ENCODE results near the gene DLGAP4.

Gene DLGAP4

DNA sequence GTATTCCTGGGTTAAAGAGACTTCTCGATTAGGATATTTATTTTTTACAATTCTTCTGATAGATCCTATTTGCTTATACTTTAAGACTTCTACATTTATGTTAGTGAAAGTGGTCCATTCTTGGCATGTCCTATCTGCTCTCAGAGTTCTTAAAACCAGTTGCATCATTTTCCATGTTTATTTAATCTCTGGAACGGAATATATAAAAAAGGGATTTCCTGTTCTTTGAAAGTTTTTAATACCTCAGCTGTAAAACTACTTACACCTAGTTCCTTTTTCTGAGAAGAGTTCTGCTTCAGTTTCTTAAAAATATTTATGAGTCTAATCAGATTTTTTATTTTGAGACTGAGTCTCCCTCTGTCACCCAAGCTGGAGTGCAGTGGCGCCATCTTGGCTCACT, 217.2 kb downstream of the DLGAP4 start:
- no peak for DNase-seq

DNA sequence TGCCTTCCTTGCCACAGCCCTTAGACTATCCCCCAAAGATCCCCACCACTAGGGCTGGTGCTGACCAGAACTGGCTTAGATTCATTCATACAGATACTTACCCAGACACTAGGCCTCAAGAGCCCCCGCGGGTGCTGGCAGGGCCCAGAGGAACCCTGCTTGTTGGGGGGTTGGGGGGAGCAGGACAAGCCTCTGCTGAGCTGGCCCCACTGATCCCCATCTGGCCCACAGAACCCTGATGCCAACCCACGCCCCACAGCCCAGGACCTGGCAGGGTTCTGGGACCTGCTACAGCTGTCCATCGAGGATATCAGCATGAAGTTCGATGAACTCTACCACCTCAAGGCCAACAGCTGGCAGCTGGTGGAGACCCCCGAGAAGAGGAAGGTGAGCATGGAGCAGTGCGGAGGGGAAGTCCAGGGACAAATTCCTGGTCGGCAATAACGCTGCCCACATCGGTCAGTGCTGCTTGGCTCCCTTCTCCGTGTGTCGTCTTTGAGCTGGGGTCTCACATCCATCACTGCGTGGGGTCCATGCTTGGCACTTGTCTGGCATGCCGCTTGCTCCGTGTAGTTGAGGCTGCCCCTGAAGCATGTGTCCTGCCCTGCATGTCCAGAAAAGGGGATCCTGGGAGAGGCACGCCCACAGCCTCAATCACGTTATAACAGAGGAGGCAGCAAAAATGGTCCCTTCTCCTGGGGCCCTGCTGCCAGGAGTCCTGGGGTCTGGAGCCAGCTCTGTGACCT, 219.7 kb downstream of the DLGAP4 start:
- DNase-seq, result no peak

DNA sequence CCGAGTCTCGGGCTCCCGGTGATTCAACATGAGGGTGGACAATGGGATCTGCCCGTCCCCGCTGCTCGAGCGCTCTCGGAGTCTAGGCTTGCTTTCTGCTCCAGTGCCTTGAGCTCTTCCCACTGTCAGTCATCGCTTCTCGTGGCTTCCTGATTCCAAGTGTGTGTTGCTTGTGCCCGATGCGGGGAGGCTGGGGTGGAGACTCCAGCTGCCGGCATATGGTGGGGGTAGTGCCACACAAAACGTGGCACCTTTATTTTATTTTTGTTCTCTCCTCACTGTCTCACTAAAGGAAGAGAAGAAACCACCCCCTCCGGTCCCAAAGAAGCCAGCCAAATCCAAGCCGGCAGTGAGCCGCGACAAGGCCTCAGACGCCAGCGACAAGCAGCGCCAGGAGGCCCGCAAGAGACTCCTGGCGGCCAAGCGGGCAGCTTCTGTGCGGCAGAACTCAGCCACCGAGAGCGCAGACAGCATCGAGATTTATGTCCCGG, 220.4 kb downstream of the DLGAP4 start:
- DNase-seq, result no peak

DNA sequence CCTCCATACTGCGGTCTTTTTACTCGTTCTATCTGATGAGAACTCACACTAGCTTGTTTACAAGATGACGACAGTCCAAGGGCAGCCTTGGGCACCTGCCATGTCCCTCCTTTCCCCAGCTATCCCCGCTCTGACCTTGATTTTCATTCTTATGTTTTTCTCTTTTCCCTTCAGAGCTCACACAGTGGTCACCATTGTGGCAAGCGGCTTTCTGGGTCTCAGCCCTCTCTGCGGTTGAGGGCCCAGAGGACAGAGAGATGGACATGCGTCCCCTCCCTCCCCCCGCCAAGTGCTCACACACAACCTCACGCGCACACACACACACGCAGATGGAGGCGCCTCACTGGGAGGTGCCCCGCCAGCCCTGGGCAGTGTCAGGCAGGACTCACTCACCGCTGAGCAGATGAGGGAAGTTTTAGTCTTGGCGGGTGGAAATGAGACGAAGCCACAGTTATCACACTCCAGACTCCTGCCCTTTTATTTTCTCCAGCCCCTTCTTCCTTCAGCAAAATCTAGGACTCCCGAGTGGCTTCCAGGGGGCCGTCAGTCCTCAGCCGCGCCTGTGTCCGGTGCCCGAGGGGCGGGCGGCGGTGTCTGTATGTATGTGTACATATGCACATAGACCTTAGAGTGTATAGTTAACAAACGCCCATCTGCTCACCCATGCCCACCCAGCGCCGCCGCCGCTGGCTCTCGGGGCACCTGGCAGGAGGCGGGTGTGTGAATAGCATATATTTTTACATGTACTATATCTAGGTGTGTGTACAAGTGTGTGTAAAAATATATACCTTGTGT, 221.4 kb downstream of the DLGAP4 start:
- no peak for DNase-seq

DNA sequence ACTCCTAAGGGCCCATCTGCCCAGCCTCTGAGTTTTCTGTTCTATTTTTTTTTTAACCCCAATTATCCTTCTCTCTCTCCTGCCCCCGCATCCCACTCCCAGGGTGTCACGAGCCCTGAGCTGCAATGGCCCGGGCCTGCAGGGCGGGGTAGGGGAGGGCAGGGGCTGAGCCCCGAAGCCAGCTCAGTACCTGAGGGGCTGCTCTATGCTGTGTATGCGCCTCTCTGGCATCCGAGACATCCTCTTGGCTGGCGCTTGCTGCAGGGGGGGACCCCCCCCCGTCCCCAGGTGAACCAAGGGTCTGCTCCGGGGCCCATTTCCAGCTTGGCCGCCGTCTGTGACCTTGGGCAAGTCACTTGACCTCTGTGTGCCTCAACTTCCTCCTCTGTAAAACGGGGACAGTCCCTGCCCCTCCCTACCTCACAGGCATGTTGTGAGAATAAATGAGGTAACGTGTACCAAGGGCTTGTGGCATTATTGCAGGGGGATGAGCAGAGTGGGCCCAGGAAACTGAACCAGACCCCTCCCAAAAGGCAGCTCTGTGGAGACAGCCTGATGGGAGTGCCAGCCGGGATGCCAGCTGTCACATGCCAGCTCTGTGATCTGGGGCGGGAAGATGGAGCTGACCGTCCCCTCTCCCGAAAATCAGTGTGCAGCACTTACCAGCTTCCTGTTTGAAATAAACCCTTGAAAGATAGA, 222.2 kb downstream of the DLGAP4 start:
- DNase-seq, result no peak

DNA sequence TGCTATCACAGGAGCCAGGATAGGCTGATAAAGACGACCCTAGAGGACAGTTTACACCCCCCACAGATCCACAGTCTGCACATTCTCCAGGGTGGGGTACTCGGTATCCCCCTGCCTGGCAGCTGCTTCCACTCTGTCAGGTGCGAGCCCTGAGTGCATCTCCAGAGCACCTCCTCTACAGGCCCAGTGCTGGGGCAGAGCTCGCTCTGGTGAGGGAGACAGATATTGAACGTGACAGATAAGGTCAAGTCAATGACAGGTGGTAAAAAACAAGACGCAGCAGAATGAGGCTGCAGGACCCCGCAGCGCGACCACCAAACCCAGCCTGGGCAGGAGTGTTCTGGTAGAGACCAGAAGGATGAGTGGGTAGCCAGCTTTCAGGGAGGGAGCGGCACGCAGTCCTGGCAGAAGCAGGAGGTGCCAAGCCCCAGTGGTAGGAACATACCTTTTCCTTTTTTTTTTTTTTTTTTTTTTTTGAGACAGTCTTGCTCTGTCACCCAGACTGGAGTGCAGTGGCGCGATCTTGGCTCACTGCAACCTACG, 222.8 kb downstream of the DLGAP4 start:
- DNase-seq, result no peak

DNA sequence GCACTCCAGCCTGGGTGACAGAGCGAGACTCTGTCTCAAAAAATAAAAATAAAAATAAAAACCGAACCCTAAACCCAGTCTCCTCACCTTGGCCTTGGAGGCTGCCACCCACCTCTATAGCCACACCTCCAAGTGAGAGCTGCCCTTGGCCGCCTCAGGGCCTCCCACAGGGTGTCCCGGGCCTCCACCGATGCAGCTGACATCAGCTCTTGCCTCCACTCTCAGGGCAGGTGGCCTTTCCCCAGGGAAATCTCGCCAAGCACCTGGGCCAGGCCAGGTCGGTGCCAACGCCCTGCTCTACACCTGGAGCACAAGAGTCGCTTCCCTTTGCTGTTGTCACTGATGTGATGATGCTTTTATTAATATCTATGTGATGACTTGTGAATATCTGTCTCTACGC, 226.2 kb downstream of the DLGAP4 start:
- no peak for DNase-seq

DNA sequence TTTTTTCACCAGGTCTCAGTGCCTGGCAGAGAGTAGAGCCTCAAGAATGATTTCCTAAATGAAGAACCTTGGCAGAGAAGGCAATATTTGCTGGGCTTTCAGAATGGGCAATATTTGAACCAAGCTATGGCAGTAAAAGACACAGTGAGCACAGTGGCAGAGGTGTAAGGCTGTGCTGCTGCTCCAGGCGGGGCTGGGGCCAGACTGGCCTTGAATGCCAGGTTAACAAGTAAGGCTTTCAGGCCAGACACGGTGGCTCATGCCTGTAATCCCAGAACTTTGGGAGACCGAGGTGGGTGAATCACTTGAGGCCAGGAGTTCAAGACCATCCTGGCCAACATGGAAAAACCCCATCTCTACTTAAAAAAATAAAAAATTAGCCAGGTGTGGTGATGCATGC, 226.7 kb downstream of the DLGAP4 start:
- DNase-seq, result no peak

DNA sequence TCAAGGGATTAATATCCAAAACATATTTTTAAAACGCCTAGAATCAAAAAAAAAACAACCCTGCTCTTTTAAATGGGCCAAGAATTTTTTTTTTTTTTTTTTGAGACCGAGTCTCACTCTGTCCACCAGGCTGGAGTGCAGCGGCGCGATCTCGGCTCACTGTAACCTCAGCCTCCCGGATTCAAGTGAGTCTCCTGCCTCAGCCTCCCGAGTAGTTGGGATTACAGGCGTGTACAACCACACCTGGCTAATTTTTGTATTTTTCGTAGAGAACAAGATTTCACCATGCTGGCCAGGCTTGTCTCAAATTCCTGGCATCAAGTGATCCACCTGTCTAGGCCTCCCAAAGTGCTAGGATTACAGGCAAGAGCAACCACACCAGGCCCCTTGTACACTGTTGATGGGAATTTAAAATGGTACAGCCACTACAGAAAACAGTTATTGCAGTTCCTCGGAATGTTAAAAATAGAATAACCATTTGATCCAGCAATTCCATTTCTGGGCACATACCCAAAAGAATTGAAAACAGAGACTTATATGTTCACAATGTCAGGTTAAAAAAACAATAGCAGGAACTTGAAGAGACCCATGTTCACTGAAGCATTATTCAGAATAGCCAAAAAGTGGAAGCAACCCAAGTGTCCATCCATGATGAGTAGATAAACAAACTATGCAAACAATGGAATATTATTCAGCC, 232.0 kb downstream of the DLGAP4 start:
- no peak for DNase-seq

DNA sequence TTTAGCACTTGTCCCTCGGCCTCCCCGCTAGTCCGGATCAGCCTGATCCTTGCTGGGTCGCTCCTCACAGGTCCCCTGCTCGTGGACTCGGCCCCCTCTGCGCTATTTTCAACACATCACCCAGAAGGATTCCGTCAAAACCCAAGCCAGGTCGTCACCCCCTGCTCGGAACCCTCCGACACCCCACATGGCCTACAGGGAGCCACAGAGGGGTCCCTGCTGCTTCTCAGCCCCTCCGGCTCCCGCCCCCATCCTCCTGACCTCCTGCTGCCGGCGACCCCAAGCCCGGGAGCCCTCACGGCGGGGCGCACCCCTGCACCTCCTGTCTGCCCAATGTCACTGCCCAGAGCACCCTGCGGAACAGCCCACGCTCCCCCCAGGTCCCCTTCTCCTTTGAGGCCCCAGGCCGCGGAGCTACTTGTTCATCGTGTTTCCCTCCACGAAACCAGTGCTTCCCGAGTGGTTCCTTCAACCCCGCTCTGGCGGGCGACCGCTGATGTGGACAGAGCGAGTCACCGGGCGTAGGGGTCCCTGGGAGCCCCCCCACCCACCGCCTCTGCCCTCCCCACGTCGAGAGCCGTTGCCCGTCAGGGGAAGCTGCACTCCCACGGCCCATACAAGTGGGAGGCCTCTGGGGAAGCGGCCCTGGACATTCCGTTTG, 234.5 kb downstream of the DLGAP4 start:
- no peak for DNase-seq

DNA sequence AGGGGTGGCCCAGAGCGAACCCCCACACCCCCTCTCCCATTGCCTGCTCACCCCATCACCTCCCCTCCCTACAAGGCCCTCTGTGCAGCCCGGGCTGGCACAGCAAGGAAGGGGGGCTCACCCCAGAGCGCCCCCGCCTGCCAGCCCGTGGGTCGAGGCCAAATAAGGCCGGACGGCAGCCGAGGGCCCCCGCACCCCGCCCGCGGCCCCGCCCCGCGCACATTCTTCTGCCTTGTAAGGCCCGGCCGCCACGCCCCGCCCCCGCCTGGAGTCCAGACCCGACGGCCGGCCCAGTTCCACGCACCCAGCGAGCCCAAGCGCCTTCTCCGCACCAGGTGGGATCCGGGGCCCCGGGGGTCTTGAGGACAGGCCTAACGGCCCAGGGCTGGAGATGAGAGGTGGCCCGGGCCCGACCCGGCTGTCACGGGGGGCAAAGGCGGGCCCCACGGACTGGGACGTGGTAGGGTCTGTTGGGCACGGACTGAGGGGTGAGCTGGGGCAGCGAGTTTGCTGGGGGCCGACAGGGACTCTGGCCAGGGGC, 235.2 kb downstream of the DLGAP4 start, which contains the start of gene MYL9:
MYL9 (plus strand) TSS at position 293 of the 541 bp plus-strand sequence. CDS start 3,366 bp downstream, outside the sequence.
- no peak for DNase-seq

DNA sequence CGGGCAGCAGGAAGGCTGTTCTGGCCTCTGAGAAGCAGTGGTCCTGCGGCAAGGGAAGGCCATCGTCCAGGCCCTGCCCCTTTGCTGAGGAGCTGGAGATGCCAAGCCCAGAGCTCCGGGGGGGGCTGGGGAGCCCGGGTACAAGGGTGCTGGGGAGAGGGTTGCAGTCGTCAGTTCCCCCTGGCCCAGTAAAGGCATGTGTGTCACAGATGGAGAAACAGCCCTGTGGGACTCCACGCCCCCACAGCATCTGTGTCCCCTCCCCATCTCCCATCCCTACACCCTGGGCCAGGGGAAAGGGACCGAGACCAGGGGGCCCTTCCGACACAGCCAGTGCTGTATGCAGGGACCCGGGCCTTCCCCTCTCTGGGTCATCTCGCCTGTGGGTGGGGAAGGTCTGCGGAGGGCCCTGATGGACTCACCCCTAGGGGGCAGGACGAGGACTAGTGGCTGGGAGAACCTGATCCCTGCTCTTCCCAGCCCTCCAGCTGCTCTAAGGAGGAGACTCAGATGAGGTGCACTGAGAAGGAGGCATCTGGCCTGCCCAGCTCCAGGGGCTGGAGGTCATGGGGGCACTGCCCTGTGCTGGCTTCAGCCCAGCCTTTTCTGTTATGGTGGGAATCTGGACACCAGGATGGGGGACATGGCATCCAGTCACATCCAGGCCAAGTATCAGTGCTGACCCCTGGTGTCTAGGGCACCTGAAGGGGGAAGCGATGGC, 235.8 kb downstream of the DLGAP4 start:
- DNase-seq, result no peak

DNA sequence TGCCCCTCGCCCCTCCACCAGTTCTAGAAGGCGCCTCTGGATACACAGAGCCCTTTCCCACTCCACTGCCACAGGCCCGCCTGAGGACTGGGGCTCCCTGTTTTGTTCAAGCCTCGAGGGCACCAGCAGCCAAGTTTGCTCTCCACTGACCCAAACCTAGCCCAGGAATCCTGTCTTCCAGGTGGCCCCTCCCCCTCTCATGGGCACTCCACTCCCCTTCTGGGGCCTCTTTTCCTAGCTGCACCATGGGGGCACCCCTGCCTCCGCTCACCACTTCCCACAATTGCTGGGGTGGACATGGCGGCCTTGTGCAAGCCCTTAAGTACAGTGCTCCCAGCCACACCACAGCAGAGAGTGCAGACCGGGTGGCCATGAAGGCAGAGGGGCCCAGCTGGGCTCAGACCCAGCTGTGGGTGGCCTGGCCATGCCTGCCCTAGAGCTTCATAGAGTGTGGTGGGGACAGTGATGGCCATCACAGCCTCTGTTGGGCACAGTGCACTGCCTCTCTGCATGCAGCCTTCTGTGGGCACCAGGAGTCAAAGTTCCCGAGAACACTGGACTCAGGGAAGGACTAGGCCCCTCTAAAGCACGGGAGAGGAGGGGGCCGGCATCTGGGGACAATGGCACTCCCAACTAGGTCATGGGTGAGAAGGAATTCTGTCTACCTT, 236.5 kb downstream of the DLGAP4 start:
- DNase-seq, result no peak

DNA sequence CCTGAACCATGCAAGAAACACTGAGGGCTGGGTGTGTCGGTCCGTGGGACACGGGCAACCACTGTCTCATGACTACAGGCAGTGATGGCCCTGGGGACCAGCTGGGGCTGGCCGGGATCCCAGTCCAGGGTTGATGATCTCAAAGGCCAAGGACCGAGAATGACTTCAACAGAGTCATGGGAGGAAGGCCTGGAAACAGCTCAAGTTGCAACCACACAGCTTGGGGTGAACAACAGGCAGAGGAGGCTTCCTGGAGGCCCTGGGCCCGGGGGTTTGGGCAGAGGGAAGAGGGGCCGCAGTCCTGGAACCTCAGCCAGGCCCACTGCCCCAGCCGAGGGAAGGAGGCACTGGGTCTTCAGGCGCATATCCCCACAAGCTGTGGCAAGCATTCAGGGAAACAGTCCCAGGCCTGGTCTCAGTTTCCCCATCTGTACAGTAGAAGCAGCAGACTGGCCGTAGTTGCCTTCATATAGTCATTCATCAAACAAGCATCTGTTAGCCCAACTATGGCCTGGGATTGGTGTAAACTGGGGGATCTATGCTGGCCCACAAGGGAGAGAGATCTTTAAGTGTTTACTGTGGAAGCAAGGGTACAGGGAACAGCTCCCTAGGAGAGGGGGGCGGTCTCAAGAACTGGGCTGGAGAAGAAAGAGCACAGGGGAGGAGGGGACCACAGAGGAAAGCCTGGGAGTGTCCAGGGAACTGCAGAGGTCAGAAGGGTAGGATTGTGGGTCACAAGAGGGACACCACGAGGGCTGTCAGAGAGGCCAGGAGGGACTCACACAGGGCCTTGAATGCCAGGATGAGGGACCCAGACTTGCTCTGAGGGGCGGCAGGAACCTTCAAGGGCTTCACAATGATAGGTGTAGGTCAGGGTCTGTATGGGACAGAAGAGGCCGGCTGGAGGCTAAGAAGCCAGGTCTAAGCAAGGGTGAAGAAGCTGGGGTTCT, 237.3 kb downstream of the DLGAP4 start:
- DNase-seq, result no peak

DNA sequence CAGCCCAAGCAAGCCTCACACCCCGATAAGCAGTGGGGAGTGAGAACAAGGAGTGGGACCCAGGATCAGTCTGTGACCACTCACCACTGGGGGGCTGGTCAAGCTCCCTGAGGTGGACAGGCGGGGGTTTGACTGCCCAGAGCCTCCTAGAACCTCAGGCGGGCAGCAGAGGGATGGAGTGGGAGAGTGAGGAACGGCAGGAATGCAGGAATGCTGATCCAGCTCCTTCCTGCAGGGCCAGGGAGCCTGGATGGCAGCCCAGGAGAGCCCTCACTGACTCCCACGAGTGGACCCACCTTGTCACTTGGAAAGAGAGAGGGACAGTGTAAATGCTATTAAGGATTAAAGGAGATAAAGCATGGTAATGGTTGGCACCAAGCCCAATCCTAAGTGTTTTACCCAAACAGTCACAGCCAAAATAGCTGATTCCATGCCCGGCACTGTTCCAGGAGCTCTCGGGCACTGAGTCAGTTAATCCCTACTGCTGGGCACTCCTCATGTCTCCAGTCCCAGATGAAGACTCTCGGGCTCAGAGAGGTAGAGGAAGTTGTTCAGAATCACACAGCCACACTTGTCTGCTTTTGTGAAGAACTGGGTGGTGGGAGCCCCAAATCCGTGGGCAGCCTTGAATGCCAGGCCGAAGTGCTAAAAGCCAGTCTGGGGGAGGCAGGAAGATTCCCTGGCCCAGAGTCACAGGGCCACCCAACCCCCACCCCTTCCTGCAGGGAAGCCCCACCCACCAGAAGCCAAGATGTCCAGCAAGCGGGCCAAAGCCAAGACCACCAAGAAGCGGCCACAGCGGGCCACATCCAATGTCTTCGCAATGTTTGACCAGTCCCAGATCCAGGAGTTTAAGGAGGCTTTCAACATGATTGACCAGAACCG, 238.2 kb downstream of the DLGAP4 start:
- DNase-seq, result no peak

DNA sequence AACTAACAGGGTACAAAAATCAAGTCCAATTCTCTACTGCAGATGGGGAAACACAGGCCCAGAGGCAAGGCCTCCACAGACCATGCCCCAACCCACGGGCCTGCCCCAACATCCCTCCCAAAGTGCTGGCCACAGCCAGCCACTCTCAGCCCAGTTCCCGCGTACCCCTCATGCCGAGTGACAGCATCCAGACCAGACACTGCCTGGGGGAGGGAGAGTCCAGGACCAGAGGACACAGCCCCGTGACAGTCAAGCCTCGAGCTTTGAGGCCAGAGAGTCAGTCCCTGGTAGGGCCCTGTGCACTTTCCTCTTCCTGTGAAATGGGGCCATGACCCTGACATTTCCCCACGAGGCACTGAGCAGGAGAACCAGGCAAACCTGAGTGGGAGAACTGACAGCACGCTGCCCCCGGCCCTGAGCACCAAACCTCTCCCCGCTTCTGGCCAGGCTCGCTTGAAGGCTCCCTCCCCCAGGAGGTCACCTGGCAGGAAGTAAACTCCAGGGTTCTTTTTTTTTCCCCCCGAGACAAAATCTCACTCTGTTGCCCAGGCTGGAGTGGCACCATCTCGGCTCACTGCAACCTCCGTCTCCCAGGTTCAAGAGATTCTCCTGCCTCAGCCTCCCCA, 240.1 kb downstream of the DLGAP4 start:
- DNase-seq, result no peak

DNA sequence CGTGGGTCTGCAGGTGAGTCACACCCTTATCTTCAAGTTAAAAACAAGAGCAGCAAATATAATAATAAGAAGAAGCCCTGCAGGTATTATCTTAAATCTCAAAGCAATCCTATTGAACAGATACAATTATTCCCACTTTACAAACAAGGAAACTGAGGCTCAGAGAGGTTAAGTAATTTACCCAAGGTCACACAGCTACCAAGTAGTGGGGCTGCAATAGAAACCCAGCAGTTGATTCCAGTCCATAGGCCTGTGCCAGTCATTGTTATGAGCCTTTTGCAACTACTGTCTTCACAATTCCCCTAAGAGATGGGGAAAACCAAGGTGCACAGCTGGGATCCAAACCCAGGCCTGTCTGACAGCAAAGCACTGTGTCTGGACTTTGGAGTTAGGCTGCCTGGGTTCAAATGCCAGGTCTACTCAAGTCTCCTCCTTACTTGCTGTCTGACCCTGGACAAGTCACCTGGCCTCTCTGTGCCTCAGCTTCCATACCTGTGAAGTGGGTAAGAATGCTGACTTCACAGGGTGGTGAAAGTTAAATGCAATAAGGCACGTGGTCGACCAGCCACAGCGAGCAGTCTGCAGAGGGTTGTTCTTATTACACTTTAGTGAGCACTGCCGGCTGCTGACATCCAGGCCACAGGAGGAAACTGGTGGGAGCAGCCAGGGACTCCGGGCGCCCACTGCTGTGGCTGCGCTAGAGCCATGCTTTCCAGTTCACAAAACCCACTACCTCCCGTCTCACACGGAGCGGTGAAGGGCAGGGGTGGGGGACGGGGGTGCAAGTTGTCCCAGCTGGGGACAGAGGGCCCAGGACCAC, 241.3 kb downstream of the DLGAP4 start:
- no peak for DNase-seq

Measured in activated CD4-positive, alpha-beta T cell treated with anti-CD3 and anti-CD28 coated beads, Interleukin-2, amount 50 U/mL, for 1 hour (primary cell).